ENCODE results near the gene SCN3A.

- TF ChIP-seq CTCF (IDR thresholded peaks at IDR 0.05; ENCODE audit: low read depth, low read length, poor library complexity, severe bottlenecking) = no peak
- no peak for TF ChIP-seq EZH2phosphoT487 (IDR thresholded peaks at IDR 0.05; ENCODE audit: borderline replicate concordance, low read length)
Measured at GRCh38 chr2:165055082-165055851, 148.6 kb downstream of the SCN3A start.

Measured in DOHH2 (cell line).